ENCODE results near the gene CD82. TPM values are rescaled to one million over a fixed set of nuclear protein-coding genes. Genes with fewer than 3 reads are reported as not detected.

Gene CD82
- total RNA-seq, 1 donor from 2014 or later: 770 TPM

- no peak for DNase-seq
- Mint-ChIP-seq H3K27me3 (no peaks in the 10 kb centered on the region), H3K27ac (peak overlapping the region; percentile 76), H3K36me3 (ENCODE audit: low read depth) (peaks cover 42% of the 10 kb centered on the region), H3K9me3 (peaks cover 2% of the 10 kb centered on the region), H3K4me1 (peaks cover 56% of the 10 kb centered on the region), H3K4me3 (no peak overlapping the region)
- peak; percentile 8 for ATAC-seq (ENCODE audit: low read depth)
- CTCF ChIA-PET: interaction anchor here (1.5 to 16.7 kb wide), 2 partner anchors 63 to 287 kb away, joined by 8 to 398 read pairs; partner anchors contain the start of gene CD82
- no peak for TF ChIP-seq CTCF (IDR thresholded peaks at IDR 0.05)
- POLR2A ChIA-PET: interaction anchor here (0.6 to 3.7 kb wide), 7 partner anchors 11 to 68 kb away, joined by 3 to 27 read pairs (median 6); no protein-coding TSS in a partner anchor
- intact Hi-C loops (cut with micrococcal nuclease): loop anchor here (5.0 to 10.0 kb wide), 2 partner anchors 478 to 509 kb away; no protein-coding TSS in a partner anchor
Measured at GRCh38 chr11:44623731-44624491, 58.4 kb downstream of the CD82 start.

GRCh38 chr11:44624761-44625221 lies 59.3 kb downstream of the CD82 start:
- intact Hi-C loops (cut with micrococcal nuclease): loop anchor here (5.0 to 10.0 kb wide), 3 partner anchors 317 to 510 kb away; no protein-coding TSS in a partner anchor
- DNase-seq (no peak), ATAC-seq (ENCODE audit: low read depth) (no peak)
- POLR2A ChIA-PET: interaction anchor here (1.8 to 3.7 kb wide), 4 partner anchors 12 to 69 kb away, joined by 6 to 27 read pairs (median 10); no protein-coding TSS in a partner anchor
- Mint-ChIP-seq H3K4me1 (peaks cover 53% of the 10 kb centered on the region), H3K36me3 (ENCODE audit: low read depth) (peaks cover 35% of the 10 kb centered on the region), H3K4me3 (no peak overlapping the region), H3K27me3 (no peaks in the 10 kb centered on the region), H3K9me3 (peaks cover 2% of the 10 kb centered on the region), H3K27ac (peak overlapping the region; percentile 63)
- no peak for TF ChIP-seq CTCF (IDR thresholded peaks at IDR 0.05)
- CTCF ChIA-PET: interaction anchor here (1.3 to 16.7 kb wide), 3 partner anchors 8 to 287 kb away, joined by 4 to 398 read pairs (median 8); partner anchors contain the start of gene CD82

- Mint-ChIP-seq H3K4me3 (no peak overlapping the region), H3K36me3 (ENCODE audit: low read depth) (peaks cover 24% of the 10 kb centered on the region), H3K27ac (peak overlapping the region; percentile 70), H3K9me3 (peaks cover 2% of the 10 kb centered on the region), H3K4me1 (peaks cover 47% of the 10 kb centered on the region), H3K27me3 (peaks cover 3% of the 10 kb centered on the region)
- ATAC-seq (ENCODE audit: low read depth) (no peak), DNase-seq (no peak)
- no peak for TF ChIP-seq CTCF (IDR thresholded peaks at IDR 0.05)
- ChIA-PET POLR2A (interaction anchor here (0.6 to 3.7 kb wide), 3 partner anchors 12 to 67 kb away, joined by 4 to 27 read pairs (median 9); no protein-coding TSS in a partner anchor), CTCF (interaction anchor here (1.1 to 2.6 kb wide), 4 partner anchors 9 to 340 kb away, joined by 4 to 7 read pairs (median 4); no protein-coding TSS in a partner anchor)
- intact Hi-C loops (cut with micrococcal nuclease): loop anchor here (5.0 to 10.0 kb wide), 2 partner anchors 319 to 511 kb away; no protein-coding TSS in a partner anchor
Measured at GRCh38 chr11:44625759-44626523, 60.5 kb downstream of the CD82 start.

- no peak for ATAC-seq (ENCODE audit: low read depth)
- peaks cover 44% of the 10 kb centered on the region for H3K4me1 Mint-ChIP-seq
- H3K36me3 Mint-ChIP-seq (ENCODE audit: low read depth): peaks cover 16% of the 10 kb centered on the region
- peaks cover 3% of the 10 kb centered on the region for H3K27me3 Mint-ChIP-seq
- intact Hi-C loops (cut with micrococcal nuclease): loop anchor here (5.0 to 10.0 kb wide), 2 partner anchors 319 to 512 kb away; no protein-coding TSS in a partner anchor
- no peak for TF ChIP-seq CTCF (IDR thresholded peaks at IDR 0.05)
- H3K9me3 Mint-ChIP-seq: peaks cover 2% of the 10 kb centered on the region
- peak overlapping the region; percentile 70 for H3K27ac Mint-ChIP-seq
- ChIA-PET CTCF (interaction anchor here (1.1 to 2.6 kb wide), 4 partner anchors 9 to 340 kb away, joined by 4 to 7 read pairs (median 4); no protein-coding TSS in a partner anchor), POLR2A (interaction anchor here (3.7 kb wide), 1 partner anchor 14 kb away, joined by 27 read pairs; no protein-coding TSS in a partner anchor)
- DNase-seq: no peak
- no peak overlapping the region for H3K4me3 Mint-ChIP-seq
Measured at GRCh38 chr11:44626645-44627044, 61.2 kb downstream of the CD82 start.

Data from activated B cell treated with CpG ODN at 0.5 μM for 24 hours (primary cell).